Muscle layer of duodenum (tissue), 2 donors: ENCODE data around the gene LGR4.

Source experiments
- H3K27ac ChIP-seq: one replicate; pipeline ENCODE4 v1.7.0; 2013; ENCODE audit warnings: mild to moderate bottlenecking, low read length
- H3K27me3 ChIP-seq: one replicate; pipeline ENCODE4 v1.7.0; 2013; ENCODE audit warnings: low read depth, mild to moderate bottlenecking, control low read depth, low read length
- H3K36me3 ChIP-seq, 2 donors: one replicate each; pipeline ENCODE4 v1.7.0; 2013; ENCODE audit warnings: low read length in 2 of 2, control low read depth in 1 of 2, mild to moderate bottlenecking in 1 of 2; ENCODE audit not compliant: insufficient read depth in 2 of 2, control insufficient read depth in 1 of 2
- H3K4me1 ChIP-seq, 2 donors: one replicate each; pipeline ENCODE4 v1.7.0; 2013; ENCODE audit warnings: low read length in 2 of 2, mild to moderate bottlenecking in 2 of 2, control low read depth in 1 of 2, moderate library complexity in 1 of 2; ENCODE audit not compliant: insufficient read depth in 2 of 2, control insufficient read depth in 1 of 2
- H3K4me3 ChIP-seq, 2 donors: one replicate each; pipeline ENCODE4 v1.7.0; 2013; ENCODE audit warnings: low read length in 2 of 2, low read depth in 1 of 2, mild to moderate bottlenecking in 1 of 2
- H3K9me3 ChIP-seq, 2 donors: one replicate each; pipeline ENCODE4 v1.7.0; 2013; ENCODE audit warnings: low read length in 2 of 2, control low read depth in 1 of 2, mild to moderate bottlenecking in 1 of 2; ENCODE audit not compliant: control insufficient read depth in 1 of 2
- donor health status: healthy.

LGR4 gene

DNA sequence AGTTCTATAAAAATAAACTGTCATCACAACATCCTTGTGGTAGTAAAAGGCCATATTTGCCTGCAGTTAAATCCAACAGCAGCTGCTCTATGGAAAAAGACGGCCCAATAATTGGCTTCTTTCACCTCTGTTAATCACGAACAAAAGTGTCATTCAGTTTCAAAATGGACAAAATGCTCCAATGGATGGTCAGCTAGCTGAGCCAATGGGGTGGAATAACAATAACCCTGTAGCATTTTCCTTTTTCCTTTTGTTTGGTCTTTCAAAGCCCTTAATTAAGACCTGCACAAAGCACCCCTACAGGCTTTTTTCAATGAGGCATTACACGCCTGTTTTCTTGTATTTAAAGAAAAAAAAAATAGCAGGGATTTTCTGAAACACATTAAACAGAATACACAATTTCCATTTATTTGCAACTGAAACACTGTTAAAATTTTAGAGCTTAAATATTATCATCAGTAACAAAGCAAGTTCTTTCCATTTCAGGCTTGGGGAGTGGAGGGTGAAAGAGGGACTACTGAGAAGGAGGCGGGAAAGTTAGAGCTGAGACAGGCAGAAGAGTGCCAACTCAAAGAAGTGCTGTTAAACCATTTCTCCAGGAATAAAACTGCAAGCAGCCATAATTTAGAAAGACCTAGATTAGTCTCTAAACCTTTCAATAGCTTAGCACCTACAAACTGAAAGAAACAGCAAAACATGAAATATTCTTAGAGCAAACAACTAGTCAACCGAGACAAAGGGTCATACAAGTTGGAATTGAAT, 28.7 kb downstream of the LGR4 start:
- H3K36me3 ChIP-seq = no peaks in the 10 kb centered on the region
- H3K4me1 ChIP-seq = peaks cover 0 to 8% of the 10 kb centered on the region in 2 donors
- no peak overlapping the region for H3K4me3 ChIP-seq
- no peak overlapping the region for H3K27ac ChIP-seq
- no peaks in the 10 kb centered on the region for H3K27me3 ChIP-seq
- no peaks in the 10 kb centered on the region for H3K9me3 ChIP-seq

DNA sequence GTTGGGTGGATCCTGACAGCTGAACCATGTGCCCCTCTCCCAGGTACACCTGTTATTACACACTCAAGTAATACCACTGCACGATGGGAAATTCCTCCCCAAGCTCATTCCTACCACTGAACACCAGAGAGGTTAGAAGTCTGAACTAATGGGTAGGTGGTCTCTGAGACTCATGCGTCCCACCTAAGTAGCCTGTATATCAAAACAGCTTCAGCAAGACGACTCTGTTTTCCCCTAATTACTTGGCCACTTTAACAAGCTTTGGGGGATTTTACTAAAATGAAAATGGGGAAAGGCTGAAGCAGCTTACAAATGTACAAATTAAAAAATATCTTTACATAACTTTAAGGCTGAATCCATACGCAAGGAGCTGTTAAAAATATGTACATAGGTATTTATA, 29.4 kb downstream of the LGR4 start:
- no peaks in the 10 kb centered on the region for H3K27me3 ChIP-seq
- H3K4me1 ChIP-seq = peaks cover 0 to 8% of the 10 kb centered on the region in 2 donors
- no peaks in the 10 kb centered on the region for H3K9me3 ChIP-seq
- H3K4me3 ChIP-seq = no peak overlapping the region
- H3K36me3 ChIP-seq = no peaks in the 10 kb centered on the region
- H3K27ac ChIP-seq = no peak overlapping the region

GRCh38 chr11:27440090-27440489, 32.5 kb downstream of the LGR4 start:
- Histone ChIP-seq H3K4me1 (peaks cover 4 to 12% of the 10 kb centered on the region in 2 donors), H3K36me3 (no peaks in the 10 kb centered on the region), H3K27ac (no peak overlapping the region), H3K9me3 (no peaks in the 10 kb centered on the region), H3K4me3 (no peak overlapping the region), H3K27me3 (no peaks in the 10 kb centered on the region)

DNA sequence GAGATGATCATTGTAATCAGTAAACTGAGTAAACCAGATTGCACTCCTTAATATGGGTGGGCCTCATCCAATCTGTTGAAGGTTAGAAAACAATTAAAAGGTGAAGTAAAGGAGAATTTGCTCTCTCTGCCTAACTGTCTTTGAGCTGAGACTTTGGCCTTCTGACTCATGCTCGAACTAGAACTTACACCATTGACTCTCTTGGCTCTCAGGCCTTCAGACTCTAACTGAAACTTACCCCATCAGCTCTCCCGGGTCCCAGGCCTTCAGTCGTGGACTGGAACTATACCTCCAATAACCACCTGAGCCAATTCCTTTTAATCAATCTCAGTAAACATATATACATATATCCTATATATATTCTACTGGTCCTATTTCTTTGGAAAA, 34.0 kb downstream of the LGR4 start:
- Histone ChIP-seq H3K27me3 (no peaks in the 10 kb centered on the region), H3K36me3 (no peaks in the 10 kb centered on the region), H3K27ac (no peak overlapping the region), H3K4me3 (no peak overlapping the region), H3K9me3 (no peaks in the 10 kb centered on the region), H3K4me1 (peaks cover 4 to 14% of the 10 kb centered on the region in 2 donors)

DNA sequence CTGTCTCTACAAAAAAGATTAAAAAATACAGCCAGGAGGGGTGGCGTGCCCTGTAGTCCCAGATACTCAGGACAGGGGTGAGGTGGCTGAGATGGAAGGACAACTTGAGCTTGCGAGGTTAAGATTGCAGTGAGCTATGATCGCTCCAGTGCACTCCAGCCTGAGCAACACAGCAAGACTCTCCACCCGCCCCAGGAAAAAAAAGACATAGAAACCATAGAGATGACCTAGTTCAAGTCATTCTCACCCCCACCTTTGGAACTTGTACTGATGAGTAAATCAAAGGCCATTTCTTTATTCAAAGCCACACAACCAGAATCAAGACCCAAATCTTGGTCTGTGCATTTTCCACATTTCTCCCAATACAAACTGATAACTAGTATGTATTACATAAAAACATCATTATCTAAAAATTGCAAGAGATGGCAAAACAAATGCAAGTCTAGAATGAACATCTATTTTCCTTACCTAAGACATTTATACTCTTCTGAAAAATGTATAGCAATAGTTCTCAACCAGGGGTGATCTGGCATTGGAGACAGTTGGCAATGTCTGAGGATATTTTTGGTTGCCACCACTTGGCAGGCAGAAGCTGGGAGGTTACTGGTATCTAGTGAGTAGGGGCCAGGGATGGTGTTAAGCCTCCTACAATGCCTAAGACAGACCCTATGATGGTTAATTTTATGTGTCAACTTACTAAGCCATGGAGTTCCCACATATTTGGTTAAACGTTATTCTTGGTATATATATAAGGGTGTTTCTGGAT, 34.6 kb downstream of the LGR4 start:
- Histone ChIP-seq H3K27ac (no peak overlapping the region), H3K4me3 (no peak overlapping the region), H3K36me3 (no peaks in the 10 kb centered on the region), H3K9me3 (no peaks in the 10 kb centered on the region), H3K27me3 (no peaks in the 10 kb centered on the region), H3K4me1 (peaks cover 4 to 15% of the 10 kb centered on the region in 2 donors)

DNA sequence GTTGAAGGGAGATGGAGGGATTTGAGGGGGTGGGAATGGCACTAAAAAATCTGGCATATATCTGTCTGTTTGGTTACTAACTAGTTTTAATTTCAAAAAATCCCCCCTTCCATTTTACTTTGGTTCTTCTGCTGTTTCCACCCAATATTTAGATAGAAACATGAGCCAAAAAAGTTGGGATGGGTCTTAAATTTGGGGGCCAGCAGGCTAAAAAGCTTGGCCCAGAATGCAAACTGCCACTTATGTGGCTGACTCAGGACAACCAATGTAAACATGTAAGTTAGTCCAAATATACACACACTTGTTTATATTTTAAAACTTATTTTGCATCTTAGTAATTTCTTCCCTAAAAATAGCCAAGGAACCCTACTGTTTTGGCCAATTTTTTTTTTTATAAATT, 35.7 kb downstream of the LGR4 start:
- Histone ChIP-seq H3K27ac (no peak overlapping the region), H3K36me3 (no peaks in the 10 kb centered on the region), H3K27me3 (no peaks in the 10 kb centered on the region), H3K4me3 (no peak overlapping the region), H3K9me3 (no peaks in the 10 kb centered on the region), H3K4me1 (peaks cover 4 to 18% of the 10 kb centered on the region in 2 donors)

DNA sequence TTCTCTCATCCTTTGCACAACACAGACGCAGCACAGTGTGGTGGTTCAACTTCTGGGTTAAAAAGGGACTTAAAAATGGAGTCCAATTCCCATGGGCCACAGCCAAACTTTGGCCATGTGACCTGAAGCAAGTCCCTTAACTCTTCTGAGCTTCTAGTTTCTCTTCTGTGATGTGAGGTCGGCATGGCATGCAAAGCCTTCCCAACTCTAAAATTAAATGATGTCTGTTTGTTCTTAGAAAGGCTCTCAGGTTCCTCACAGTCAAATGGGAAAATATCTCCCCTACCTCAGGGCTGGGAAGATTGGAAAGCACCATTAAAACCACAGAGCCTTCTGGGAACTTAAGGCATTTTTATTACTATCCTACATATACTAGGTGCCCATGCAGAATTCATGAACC, 38.8 kb downstream of the LGR4 start:
- H3K27ac ChIP-seq = no peak overlapping the region
- H3K36me3 ChIP-seq = no peaks in the 10 kb centered on the region
- no peaks in the 10 kb centered on the region for H3K9me3 ChIP-seq
- H3K4me3 ChIP-seq = no peak overlapping the region
- H3K27me3 ChIP-seq = no peaks in the 10 kb centered on the region
- peaks cover 4 to 26% of the 10 kb centered on the region in 2 donors for H3K4me1 ChIP-seq

- Histone ChIP-seq H3K4me3 (no peak overlapping the region), H3K9me3 (no peaks in the 10 kb centered on the region), H3K36me3 (no peaks in the 10 kb centered on the region), H3K27ac (no peak overlapping the region), H3K27me3 (no peaks in the 10 kb centered on the region), H3K4me1 (peaks cover 0 to 22% of the 10 kb centered on the region in 2 donors)
Observed at GRCh38 chr11:27431808-27432207, 40.8 kb downstream of the LGR4 start.

GRCh38 chr11:27429761-27430393, 42.7 kb downstream of the LGR4 start:
- H3K4me1 ChIP-seq = peaks cover 0 to 22% of the 10 kb centered on the region in 2 donors
- no peak overlapping the region for H3K4me3 ChIP-seq
- H3K36me3 ChIP-seq = no peaks in the 10 kb centered on the region
- no peak overlapping the region for H3K27ac ChIP-seq
- H3K9me3 ChIP-seq = no peaks in the 10 kb centered on the region
- no peaks in the 10 kb centered on the region for H3K27me3 ChIP-seq

- Histone ChIP-seq H3K36me3 (no peaks in the 10 kb centered on the region), H3K9me3 (no peaks in the 10 kb centered on the region), H3K27ac (no peak overlapping the region), H3K4me1 (peaks cover 3 to 21% of the 10 kb centered on the region in 2 donors), H3K27me3 (no peaks in the 10 kb centered on the region), H3K4me3 (no peak overlapping the region)
Observed at GRCh38 chr11:27427183-27427980, 45.2 kb downstream of the LGR4 start.

GRCh38 chr11:27425814-27426213, 46.8 kb downstream of the LGR4 start:
- Histone ChIP-seq H3K36me3 (no peaks in the 10 kb centered on the region), H3K9me3 (no peaks in the 10 kb centered on the region), H3K4me3 (no peak overlapping the region), H3K4me1 (peaks cover 3 to 19% of the 10 kb centered on the region in 2 donors), H3K27ac (no peak overlapping the region), H3K27me3 (no peaks in the 10 kb centered on the region)
